AG08395 (cell line): ENCODE results near the gene DTNA.

Experiments
- DNase-seq: peaks from one replicate; pipeline ENCODE4 v3.0.0; 2012; ENCODE audit warnings: mixed read lengths, low spot score

DTNA gene

GRCh38 chr18:34936772-34937171, 226.7 kb downstream of the DTNA start:
- no peak for DNase-seq

GRCh38 chr18:34938090-34938489, 228.0 kb downstream of the DTNA start:
- DNase-seq = no peak
